Kidney (tissue), 14 donors: ENCODE measurements around the gene PRDX1. TPM values are rescaled to one million over a fixed set of nuclear protein-coding genes. Genes with fewer than 3 reads are reported as not detected.

Source experiments
- DNase-seq, 5 donors: peaks; one replicate each; pipeline ENCODE4 v3.0.0-alpha.2; 2013 to 2020
- FAIRE-seq: peaks from 2 replicates; lab custom pipeline; 2012; peaks lifted over from hg19 to GRCh38; lab: Jason Lieb, UNC
- H3K27ac ChIP-seq, 2 donors: one replicate each; pipeline ENCODE4 v1.7.0; 2013; ENCODE audit warnings: low read depth in 2 of 2, low read length in 2 of 2, inconsistent platforms in 1 of 2
- H3K27me3 ChIP-seq: one replicate; pipeline ENCODE4 v1.7.1; 2013; ENCODE audit warnings: low read length, inconsistent platforms; ENCODE audit not compliant: control insufficient read depth, insufficient read depth
- H3K36me3 ChIP-seq, 3 donors: one replicate each; pipeline versions ENCODE4 v1.7.0 to v1.7.1; 2013; ENCODE audit warnings: low read length in 3 of 3, control low read depth in 1 of 3, inconsistent platforms in 1 of 3; ENCODE audit not compliant: insufficient read depth in 3 of 3, control insufficient read depth in 2 of 3
- H3K4me1 ChIP-seq, 3 donors: one replicate each; pipeline versions ENCODE4 v1.7.0 to v1.7.1; 2013; ENCODE audit warnings: low read length in 3 of 3, inconsistent platforms in 1 of 3, low read depth in 1 of 3; ENCODE audit not compliant: control insufficient read depth in 2 of 3, insufficient read depth in 2 of 3
- H3K4me3 ChIP-seq, 3 donors: one replicate each; pipeline versions ENCODE4 v1.7.0 to v1.8.1; 2013; ENCODE audit warnings: low read length in 3 of 3, control low read depth in 1 of 3, inconsistent platforms in 1 of 3
- H3K9ac ChIP-seq, 3 donors: one replicate each; pipeline versions ENCODE4 v1.7.0 to v1.7.1; 2013; ENCODE audit warnings: low read length in 3 of 3, control low read depth in 1 of 3, inconsistent platforms in 1 of 3
- H3K9me3 ChIP-seq, 3 donors: one replicate each; pipeline versions ENCODE4 v1.7.0 to v1.7.1; 2013; ENCODE audit warnings: low read length in 3 of 3, control low read depth in 1 of 3, inconsistent platforms in 1 of 3; ENCODE audit not compliant: control insufficient read depth in 2 of 3, insufficient read depth in 1 of 3
- intact Hi-C: fragments of 100-400 bp; cut with DNase I; formaldehyde crosslinking; loops from one replicate; pipeline ENCODE4 v1.11.1; 2022
- polyA plus RNA-seq: library from polyadenylated mRNA; stranded (reverse); fragments of 350-450 nt; fragmentation: Illumina TruSeq; extraction: RNeasy Lipid Tissue Mini Kit (QIAGEN cat#74804); gene quantifications from one replicate; pipeline ENCODE4 v1.2.3, GENCODE V29; 2014; ENCODE audit warnings: low read depth, low replicate concordance; ENCODE audit not compliant: insufficient read depth
- total RNA-seq: library from RNA; stranded (reverse); fragmentation: NEBNext Ultra II Directional; extraction: Animal tissue kit (Norgen Biotek cat#: 25700); gene quantifications from one replicate; pipeline ENCODE4 v1.2.1, GENCODE V29; 2021
- TF ChIP-seq, protein P1 (sequence below): IDR thresholded peaks from 3 replicates; pipeline ENCODE4 v1.5.1; 2012; ENCODE audit warnings: mild to moderate bottlenecking, moderate library complexity, borderline replicate concordance; ENCODE audit not compliant: insufficient read depth; ENCODE audit errors: extremely low read depth
- donor health status: control.
- donor health status: control.
- donor health status: control.
- donor health status: control.
- donor health status: control.
- donor health status: DM: yes; HTN: yes; CAD: no.
- donor health status: Normal renal cell carcinoma (clear cell type).

PRDX1 gene
- total and polyA plus RNA-seq, 2 donors from 2014 or later: 452 to 1,042 TPM

DNA sequence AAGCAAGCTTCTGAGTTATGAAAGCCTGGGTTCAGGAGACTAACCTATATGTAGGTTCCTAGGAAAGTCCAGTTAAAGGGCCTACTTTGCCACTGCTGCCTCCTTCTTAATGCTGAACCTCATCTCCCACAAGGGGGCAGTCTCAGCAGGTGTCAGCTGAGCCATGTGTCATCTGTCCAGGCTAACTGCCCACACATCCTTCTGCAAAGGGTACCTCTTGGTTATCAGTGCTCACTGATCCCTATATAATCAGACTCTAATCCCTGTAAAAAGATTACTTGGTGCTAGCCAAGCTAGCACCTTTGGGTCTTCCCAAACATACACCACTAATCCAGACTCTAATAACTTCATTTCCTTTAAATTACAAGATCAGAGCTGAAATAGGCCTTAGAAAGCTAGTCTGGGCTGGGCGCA, 9.0 kb downstream of the PRDX1 start:
- H3K9ac ChIP-seq: no peak overlapping the region
- DNase-seq: peak in 4 of 5 donors; percentile 61 to 82 (median 65)
- H3K27me3 ChIP-seq: no peaks in the 10 kb centered on the region
- TF ChIP-seq, protein P1, sequence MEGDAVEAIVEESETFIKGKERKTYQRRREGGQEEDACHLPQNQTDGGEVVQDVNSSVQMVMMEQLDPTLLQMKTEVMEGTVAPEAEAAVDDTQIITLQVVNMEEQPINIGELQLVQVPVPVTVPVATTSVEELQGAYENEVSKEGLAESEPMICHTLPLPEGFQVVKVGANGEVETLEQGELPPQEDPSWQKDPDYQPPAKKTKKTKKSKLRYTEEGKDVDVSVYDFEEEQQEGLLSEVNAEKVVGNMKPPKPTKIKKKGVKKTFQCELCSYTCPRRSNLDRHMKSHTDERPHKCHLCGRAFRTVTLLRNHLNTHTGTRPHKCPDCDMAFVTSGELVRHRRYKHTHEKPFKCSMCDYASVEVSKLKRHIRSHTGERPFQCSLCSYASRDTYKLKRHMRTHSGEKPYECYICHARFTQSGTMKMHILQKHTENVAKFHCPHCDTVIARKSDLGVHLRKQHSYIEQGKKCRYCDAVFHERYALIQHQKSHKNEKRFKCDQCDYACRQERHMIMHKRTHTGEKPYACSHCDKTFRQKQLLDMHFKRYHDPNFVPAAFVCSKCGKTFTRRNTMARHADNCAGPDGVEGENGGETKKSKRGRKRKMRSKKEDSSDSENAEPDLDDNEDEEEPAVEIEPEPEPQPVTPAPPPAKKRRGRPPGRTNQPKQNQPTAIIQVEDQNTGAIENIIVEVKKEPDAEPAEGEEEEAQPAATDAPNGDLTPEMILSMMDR: peak; percentile 70
- H3K4me3 ChIP-seq: no peak overlapping the region
- no peaks in the 10 kb centered on the region for H3K9me3 ChIP-seq
- H3K4me1 ChIP-seq: peaks cover 0 to 9% (median 0%) of the 10 kb centered on the region in 3 donors
- no peak for FAIRE-seq
- peaks cover 6 to 67% (median 56%) of the 10 kb centered on the region in 3 donors for H3K36me3 ChIP-seq
- intact Hi-C loops: loop anchor here (10.0 kb wide), 1 partner anchor 52 kb away; no protein-coding TSS in a partner anchor
- H3K27ac ChIP-seq: no peak overlapping the region

DNA sequence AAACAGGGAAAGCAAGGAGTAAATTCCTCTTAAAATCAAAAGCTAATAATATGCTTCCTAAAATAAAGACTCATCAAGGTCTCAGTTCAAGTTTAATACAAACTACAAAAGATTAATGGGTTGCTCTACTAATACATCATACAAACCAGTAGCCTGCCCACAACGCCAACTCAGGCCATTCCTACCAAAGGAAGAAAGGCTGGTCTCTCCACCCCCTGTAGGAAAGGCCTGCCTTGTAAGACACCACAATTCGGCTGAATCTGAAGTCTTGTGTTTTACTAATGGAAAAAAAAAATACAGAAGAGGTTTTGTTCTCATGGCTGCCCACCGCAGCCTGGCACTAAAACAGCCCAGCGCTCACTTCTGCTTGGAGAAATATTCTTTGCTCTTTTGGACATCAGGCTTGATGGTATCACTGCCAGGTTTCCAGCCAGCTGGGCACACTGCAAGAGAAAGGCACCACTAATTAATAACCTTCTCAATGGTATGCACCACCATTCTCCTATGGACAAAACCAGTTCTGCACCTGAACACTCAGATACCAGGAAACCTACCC, 10.6 kb downstream of the PRDX1 start:
- TF ChIP-seq, protein P1: no peak
- Histone ChIP-seq H3K36me3 (peaks cover 5 to 54% (median 46%) of the 10 kb centered on the region in 3 donors), H3K4me1 (peaks cover 0 to 6% (median 0%) of the 10 kb centered on the region in 3 donors), H3K9me3 (no peaks in the 10 kb centered on the region), H3K9ac (no peak overlapping the region), H3K27me3 (no peaks in the 10 kb centered on the region), H3K4me3 (no peak overlapping the region), H3K27ac (no peak overlapping the region)
- DNase-seq (no peak), FAIRE-seq (no peak)
- intact Hi-C loops: loop anchor here (10.0 kb wide), 1 partner anchor 54 kb away; no protein-coding TSS in a partner anchor

DNA sequence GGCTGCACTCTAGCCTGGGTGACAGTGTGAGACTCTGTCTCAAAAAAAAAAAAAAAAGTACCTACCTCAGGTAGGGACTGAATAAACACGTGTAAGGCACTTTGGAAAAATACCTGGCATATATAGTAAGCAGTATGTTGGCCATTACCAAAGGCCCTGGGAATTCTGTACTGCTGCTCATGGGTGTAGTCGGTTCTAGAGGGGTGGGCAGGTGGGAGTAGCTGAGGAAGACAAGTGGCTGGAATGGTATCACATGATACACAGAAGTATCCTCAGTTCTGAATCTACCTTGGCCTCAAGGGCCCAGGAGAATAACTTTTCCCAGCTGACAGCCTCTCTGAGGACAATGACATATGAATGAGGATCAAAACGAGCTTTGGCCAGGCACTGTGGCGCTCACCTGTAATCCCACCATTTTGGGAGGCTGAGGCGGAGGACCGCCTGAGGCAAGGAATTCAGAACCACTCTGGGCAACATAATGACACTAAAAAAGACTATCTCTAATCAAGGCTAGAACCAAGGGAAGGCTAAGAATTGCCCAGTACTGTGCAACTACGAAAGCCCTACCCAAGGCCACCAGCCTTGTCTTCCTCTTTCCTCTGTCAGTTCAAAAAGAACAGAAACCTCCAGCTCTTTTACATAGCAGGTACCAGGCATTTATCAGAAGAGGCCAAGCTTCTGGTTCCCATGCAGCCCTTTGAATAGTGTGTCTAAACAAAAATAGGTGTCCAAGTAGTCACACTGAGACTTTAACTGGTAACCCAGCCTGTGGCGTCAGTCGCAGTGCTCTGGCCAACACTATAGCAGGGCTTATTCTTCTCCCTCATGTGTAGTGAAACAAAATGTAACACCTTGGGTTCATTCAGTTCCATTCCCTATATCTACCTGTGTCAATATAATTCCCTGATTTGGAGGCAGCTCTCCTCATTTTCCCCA, 11.4 kb downstream of the PRDX1 start:
- no peak overlapping the region for H3K27ac ChIP-seq
- intact Hi-C loops: loop anchor here (10.0 kb wide), 1 partner anchor 54 kb away; no protein-coding TSS in a partner anchor

More for the DNA sequence above, 11.4 kb downstream of the PRDX1 start:
- no peak for FAIRE-seq
- TF ChIP-seq, protein P1: no peak
- DNase-seq: no peak
- Histone ChIP-seq H3K36me3 (peaks cover 3 to 49% (median 40%) of the 10 kb centered on the region in 3 donors), H3K9me3 (no peaks in the 10 kb centered on the region), H3K4me3 (no peak overlapping the region), H3K27me3 (no peaks in the 10 kb centered on the region), H3K4me1 (peaks cover 0 to 5% (median 0%) of the 10 kb centered on the region in 3 donors), H3K9ac (no peak overlapping the region)
